HepG2 (cell line): ENCODE measurements around the gene LLGL2. TPM values are rescaled to one million over a fixed set of nuclear protein-coding genes. Genes with fewer than 3 reads are reported as not detected.

Experiments
- ATAC-seq: fragments of 200-7000 bp; cut with Tn5 transposase; 3 replicates; pipeline ENCODE4 v1.9.1; 2020; ENCODE audit warnings: mild to moderate bottlenecking, moderate library complexity
- BruUV-seq: library from RNA; stranded (reverse); fragments of 400-500 nt; replicated peaks from 2 replicates; lab custom pipeline; 2021; lab: Mats Ljungman, UMichigan
- CTCF ChIA-PET: fragments of 300-600 bp; formaldehyde crosslinking; extraction: SDS; loops from one replicate; lab custom pipeline; 2021; ENCODE audit warnings: low total read pairs, inconsistent platforms, low intra/inter-chr PET ratio; lab: Yijun Ruan, JAX
- POLR2A ChIA-PET: fragments of 350-600 bp; sonication (Branson Sonifier 250); formaldehyde crosslinking; loops from one replicate; lab custom pipeline; 2020; ENCODE audit warnings: antibody characterized with exemption, inconsistent platforms; lab: Yijun Ruan, JAX
- DNase-seq: peaks from one replicate; pipeline ENCODE4 v3.0.0-alpha.2; 2015; ENCODE audit warnings: low spot score
- FAIRE-seq: peaks from 3 replicates; lab custom pipeline; 2011; peaks lifted over from hg19 to GRCh38; lab: Jason Lieb, UNC
- H2AFZ ChIP-seq: one replicate; pipeline ENCODE4 v1.6.1; 2011; ENCODE audit warnings: low read length, inconsistent platforms
- H3K27ac ChIP-seq: fragments of 300-600 bp; 3 replicates; pipeline ENCODE4 v1.8.0; 2011; ENCODE audit warnings: mixed run types, mild to moderate bottlenecking, mixed read lengths, low read length, inconsistent platforms; ENCODE audit not compliant: insufficient read depth; ENCODE audit errors: extremely low read length
- H3K27me3 ChIP-seq, 2 experiments: fragments of 200-600 bp in 1 of 2; 2 replicates in 1 of 2; 3 replicates in 1 of 2; pipeline versions ENCODE4 v1.6.0 to v1.8.0; 2011; ENCODE audit warnings: low read length in 2 of 2, mild to moderate bottlenecking in 2 of 2, moderate library complexity in 2 of 2, inconsistent platforms in 1 of 2; ENCODE audit not compliant: insufficient read depth in 2 of 2, control insufficient read depth in 1 of 2
- H3K36me3 ChIP-seq, 2 experiments: fragments of 200-600 bp in 1 of 2; replicated peaks in 1 of 2; 2 replicates in 1 of 2; 3 replicates in 1 of 2; pipeline versions ENCODE4 v1.5.1 to v1.8.0; 2011; ENCODE audit warnings: low read length in 2 of 2, inconsistent platforms in 1 of 2; ENCODE audit not compliant: insufficient read depth in 2 of 2, control insufficient read depth in 1 of 2
- H3K4me1 ChIP-seq: 2 replicates; pipeline ENCODE4 v1.5.1; 2012; ENCODE audit warnings: low read length, inconsistent platforms; ENCODE audit not compliant: insufficient read depth
- H3K4me2 ChIP-seq: 2 replicates; pipeline ENCODE4 v1.6.0; 2011; ENCODE audit warnings: low read depth, low read length, inconsistent platforms
- H3K4me3 ChIP-seq, 3 experiments: fragments of 200-600 bp in 1 of 3; sonication (generic), shearing (Covaris generic) in 1 of 3; replicated peaks in 1 of 3; 2 replicates each; pipeline ENCODE4 v1.5.1; 2011 to 2016; ENCODE audit warnings: low read length in 3 of 3, inconsistent platforms in 2 of 3, low read depth in 2 of 3, mild to moderate bottlenecking in 2 of 3, control low read depth in 1 of 3, mixed read lengths in 1 of 3; ENCODE audit not compliant: insufficient read depth in 1 of 3
- H3K79me2 ChIP-seq: one replicate; pipeline ENCODE4 v1.6.1; 2011; ENCODE audit warnings: low read length, inconsistent platforms; ENCODE audit not compliant: insufficient read depth
- H3K9ac ChIP-seq: 2 replicates; pipeline ENCODE4 v1.6.0; 2011; ENCODE audit warnings: mild to moderate bottlenecking, low read depth, low read length, inconsistent platforms; ENCODE audit not compliant: insufficient read depth
- H3K9me3 ChIP-seq: 2 replicates; pipeline ENCODE4 v1.5.1; 2012; ENCODE audit warnings: mild to moderate bottlenecking, low read length
- H4K20me1 ChIP-seq: 2 replicates; pipeline ENCODE4 v1.6.0; 2011; ENCODE audit warnings: inconsistent platforms, mild to moderate bottlenecking, low read length, moderate library complexity; ENCODE audit not compliant: insufficient read depth
- ELF4 ChIP-seq: sonication (generic); formaldehyde crosslinking; IDR thresholded peaks from 2 replicates; pipeline ENCODE4 v1.5.0; 2020; ENCODE audit warnings: missing genetic modification reagents, mild to moderate bottlenecking, moderate library complexity, borderline replicate concordance
- PAF1 ChIP-seq: IDR thresholded peaks from 2 replicates; pipeline ENCODE4 v1.6.1; 2016; ENCODE audit warnings: missing genetic modification reagents, missing compliant biosample characterization
- PCBP1 ChIP-seq: fragments of 200-400 bp; formaldehyde crosslinking; IDR thresholded peaks from 2 replicates; pipeline ENCODE4 v1.6.1; 2017; ENCODE audit warnings: mild to moderate bottlenecking, low read depth, low read length, borderline replicate concordance
- RARA ChIP-seq: IDR thresholded peaks from 2 replicates; pipeline ENCODE4 v1.6.1; 2016; ENCODE audit warnings: missing genetic modification reagents, missing compliant biosample characterization
- REL ChIP-seq: sonication (generic); formaldehyde crosslinking; conservative IDR thresholded peaks from 2 replicates; pipeline ENCODE4 v1.8.0; 2022; ENCODE audit warnings: mild to moderate bottlenecking, missing genetic modification reagents, moderate library complexity
- RFX1 ChIP-seq: fragments of 450-650 bp; IDR thresholded peaks from 2 replicates; pipeline ENCODE4 v1.6.1; 2017
- SYNCRIP ChIP-seq: fragments of 200-400 bp; formaldehyde crosslinking; IDR thresholded peaks from 2 replicates; pipeline ENCODE4 v1.6.1; 2018; ENCODE audit warnings: mild to moderate bottlenecking, low read depth, low read length; ENCODE audit not compliant: insufficient read depth
- TEAD3 ChIP-seq: optimal IDR thresholded peaks from 2 replicates; pipeline ENCODE3; 2016; ENCODE audit warnings: borderline replicate concordance
- ZFP36L1 ChIP-seq: sonication (generic); formaldehyde crosslinking; IDR thresholded peaks from 2 replicates; pipeline ENCODE4 v1.8.0; 2022; ENCODE audit warnings: mild to moderate bottlenecking, missing genetic modification reagents, moderate library complexity
- ZNF143 ChIP-seq: sonication (generic); formaldehyde crosslinking; IDR thresholded peaks from 2 replicates; pipeline ENCODE4 v1.4.0; 2020; ENCODE audit warnings: missing genetic modification reagents
- ZNF331 ChIP-seq: sonication (generic); formaldehyde crosslinking; IDR thresholded peaks from 2 replicates; pipeline ENCODE4 v1.4.0; 2020; ENCODE audit warnings: missing genetic modification reagents
- ZNF451 ChIP-seq: sonication (generic); formaldehyde crosslinking; IDR thresholded peaks from 2 replicates; pipeline ENCODE4 v1.5.0; 2020; ENCODE audit warnings: mild to moderate bottlenecking, missing genetic modification reagents
- WGBS: methylation state at CpG from one replicate; pipeline ENCODE4 v1.1.6; 2017; ENCODE audit warnings: low lambda C conversion rate; 5-methylcytosine and 5-hydroxymethylcytosine counted together
- in situ Hi-C: cut with HindIII; loops from 2 replicates; pipeline ENCODE4 v1.10.0; 2017; ENCODE audit warnings: low pct_unique_long_range_greater_than_20kb; ENCODE audit not compliant: extremely low pct_ligation_motif_present
- intact Hi-C: fragments of 100-400 bp; cut with micrococcal nuclease; formaldehyde crosslinking; loops from one replicate; pipeline ENCODE4 v1.10.0; 2022; ENCODE audit not compliant: unreplicated experiment
- polyA plus RNA-seq, 8 experiments: library from polyadenylated mRNA; depleted of rRNA in 3 of 8; stranded (reverse) in 7 of 8; unstranded in 1 of 8; fragments of >200 nt; fragmentation: Illumina TruSeq in 4 of 8; extraction: Trizol in 4 of 8; gene quantifications; 2 replicates each; pipeline versions ENCODE4 v1.2.1 to v1.2.3, GENCODE V29; 2011 to 2016; ENCODE audit warnings: low read depth in 4 of 8, missing spikeins in 1 of 8, mixed read lengths in 1 of 8; ENCODE audit not compliant: insufficient read depth in 1 of 8
- total RNA-seq, 5 experiments: library from RNA; depleted of rRNA; stranded (reverse); fragments of >200 nt; fragmentation: Illumina TruSeq; extraction: Trizol; gene quantifications; 2 replicates each; pipeline ENCODE4 v1.2.3, GENCODE V29; 2016; ENCODE audit warnings: low read depth in 1 of 5
- TF ChIP-seq, protein P1 (sequence below): IDR thresholded peaks from 2 replicates; pipeline ENCODE4 v1.4.0; 2020; ENCODE audit warnings: mild to moderate bottlenecking, missing genetic modification reagents
- TF ChIP-seq, protein P2 (sequence below): sonication (generic); formaldehyde crosslinking; IDR thresholded peaks from 2 replicates; pipeline ENCODE4 v1.4.0; 2020; ENCODE audit warnings: missing genetic modification reagents, borderline replicate concordance
- TF ChIP-seq, protein P3 (sequence below): IDR thresholded peaks from 2 replicates; pipeline ENCODE4 v1.6.1; 2016; ENCODE audit warnings: low read depth

Gene LLGL2
- total and polyA plus RNA-seq, 2 of the 13 experiments (the other 11 are each of a cell fraction or from before 2014, with no cell fraction given) = 83.0 to 86.7 TPM

DNA sequence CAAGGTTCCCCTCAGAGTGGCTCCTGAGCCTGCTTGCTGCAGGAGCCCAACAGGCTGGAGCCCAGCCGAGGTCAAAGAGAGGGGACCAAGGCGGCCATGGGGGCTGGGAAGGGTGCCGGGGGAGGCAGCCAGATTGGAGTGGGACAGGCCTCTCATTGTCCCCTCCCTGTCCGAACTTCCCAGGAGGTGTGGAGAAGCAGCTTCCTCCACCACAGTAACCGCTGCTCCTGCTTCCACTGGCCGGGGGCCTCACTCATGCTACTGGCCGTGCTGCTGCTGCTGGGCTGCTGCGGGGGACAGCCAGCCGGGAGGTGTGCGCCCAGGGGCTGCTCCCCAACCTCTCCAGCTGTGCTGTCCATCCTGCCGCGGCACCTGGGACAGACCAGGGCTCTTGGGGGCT lies 39.8 kb upstream of the LLGL2 start:
- Histone ChIP-seq H4K20me1 (peaks cover 11% of the 10 kb centered on the region; the same call in 1 of the 2 replicates), H3K4me2 (no peak overlapping the region), H3K4me1 (no peaks in the 10 kb centered on the region), H3K79me2 (no peaks in the 10 kb centered on the region), H2AFZ (no peak overlapping the region), H3K27me3 (no peaks in the 10 kb centered on the region), H3K36me3 (peaks cover 17% of the 10 kb centered on the region in 2 experiments), H3K27ac (no peak overlapping the region), H3K9ac (no peak overlapping the region), H3K4me3 (no peak overlapping the region), H3K9me3 (no peaks in the 10 kb centered on the region)
- CTCF ChIA-PET = interaction anchor here (0.8 kb wide), 1 partner anchor 59 kb away, joined by 4 read pairs; no protein-coding TSS in a partner anchor
- intact Hi-C loops (loop anchor here (5.0 kb wide), 1 partner anchor 58 kb away; no protein-coding TSS in a partner anchor), in situ Hi-C loops (loop anchor here (5.0 kb wide), 1 partner anchor 53 kb away; no protein-coding TSS in a partner anchor)
- FAIRE-seq (no peak), ATAC-seq (no peak), DNase-seq (no peak)
- POLR2A ChIA-PET = no interaction called here
- BruUV-seq = no TSS peak
- TF ChIP-seq PCBP1 (no peak), RARA (CRISPR knock-in tag) (no peak), TEAD3 (no peak), ZFP36L1 (no peak), SYNCRIP (no peak), ZNF143 (CRISPR knock-in tag) (no peak), REL (CRISPR knock-in tag) (no peak), ZNF451 (CRISPR knock-in tag) (no peak), ZNF331 (no peak), PAF1 (CRISPR knock-in tag) (no peak), ELF4 (CRISPR knock-in tag) (no peak), RFX1 (no peak)
- TF ChIP-seq, protein P1, sequence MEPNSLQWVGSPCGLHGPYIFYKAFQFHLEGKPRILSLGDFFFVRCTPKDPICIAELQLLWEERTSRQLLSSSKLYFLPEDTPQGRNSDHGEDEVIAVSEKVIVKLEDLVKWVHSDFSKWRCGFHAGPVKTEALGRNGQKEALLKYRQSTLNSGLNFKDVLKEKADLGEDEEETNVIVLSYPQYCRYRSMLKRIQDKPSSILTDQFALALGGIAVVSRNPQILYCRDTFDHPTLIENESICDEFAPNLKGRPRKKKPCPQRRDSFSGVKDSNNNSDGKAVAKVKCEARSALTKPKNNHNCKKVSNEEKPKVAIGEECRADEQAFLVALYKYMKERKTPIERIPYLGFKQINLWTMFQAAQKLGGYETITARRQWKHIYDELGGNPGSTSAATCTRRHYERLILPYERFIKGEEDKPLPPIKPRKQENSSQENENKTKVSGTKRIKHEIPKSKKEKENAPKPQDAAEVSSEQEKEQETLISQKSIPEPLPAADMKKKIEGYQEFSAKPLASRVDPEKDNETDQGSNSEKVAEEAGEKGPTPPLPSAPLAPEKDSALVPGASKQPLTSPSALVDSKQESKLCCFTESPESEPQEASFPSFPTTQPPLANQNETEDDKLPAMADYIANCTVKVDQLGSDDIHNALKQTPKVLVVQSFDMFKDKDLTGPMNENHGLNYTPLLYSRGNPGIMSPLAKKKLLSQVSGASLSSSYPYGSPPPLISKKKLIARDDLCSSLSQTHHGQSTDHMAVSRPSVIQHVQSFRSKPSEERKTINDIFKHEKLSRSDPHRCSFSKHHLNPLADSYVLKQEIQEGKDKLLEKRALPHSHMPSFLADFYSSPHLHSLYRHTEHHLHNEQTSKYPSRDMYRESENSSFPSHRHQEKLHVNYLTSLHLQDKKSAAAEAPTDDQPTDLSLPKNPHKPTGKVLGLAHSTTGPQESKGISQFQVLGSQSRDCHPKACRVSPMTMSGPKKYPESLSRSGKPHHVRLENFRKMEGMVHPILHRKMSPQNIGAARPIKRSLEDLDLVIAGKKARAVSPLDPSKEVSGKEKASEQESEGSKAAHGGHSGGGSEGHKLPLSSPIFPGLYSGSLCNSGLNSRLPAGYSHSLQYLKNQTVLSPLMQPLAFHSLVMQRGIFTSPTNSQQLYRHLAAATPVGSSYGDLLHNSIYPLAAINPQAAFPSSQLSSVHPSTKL = no peak
- TF ChIP-seq, protein P2, sequence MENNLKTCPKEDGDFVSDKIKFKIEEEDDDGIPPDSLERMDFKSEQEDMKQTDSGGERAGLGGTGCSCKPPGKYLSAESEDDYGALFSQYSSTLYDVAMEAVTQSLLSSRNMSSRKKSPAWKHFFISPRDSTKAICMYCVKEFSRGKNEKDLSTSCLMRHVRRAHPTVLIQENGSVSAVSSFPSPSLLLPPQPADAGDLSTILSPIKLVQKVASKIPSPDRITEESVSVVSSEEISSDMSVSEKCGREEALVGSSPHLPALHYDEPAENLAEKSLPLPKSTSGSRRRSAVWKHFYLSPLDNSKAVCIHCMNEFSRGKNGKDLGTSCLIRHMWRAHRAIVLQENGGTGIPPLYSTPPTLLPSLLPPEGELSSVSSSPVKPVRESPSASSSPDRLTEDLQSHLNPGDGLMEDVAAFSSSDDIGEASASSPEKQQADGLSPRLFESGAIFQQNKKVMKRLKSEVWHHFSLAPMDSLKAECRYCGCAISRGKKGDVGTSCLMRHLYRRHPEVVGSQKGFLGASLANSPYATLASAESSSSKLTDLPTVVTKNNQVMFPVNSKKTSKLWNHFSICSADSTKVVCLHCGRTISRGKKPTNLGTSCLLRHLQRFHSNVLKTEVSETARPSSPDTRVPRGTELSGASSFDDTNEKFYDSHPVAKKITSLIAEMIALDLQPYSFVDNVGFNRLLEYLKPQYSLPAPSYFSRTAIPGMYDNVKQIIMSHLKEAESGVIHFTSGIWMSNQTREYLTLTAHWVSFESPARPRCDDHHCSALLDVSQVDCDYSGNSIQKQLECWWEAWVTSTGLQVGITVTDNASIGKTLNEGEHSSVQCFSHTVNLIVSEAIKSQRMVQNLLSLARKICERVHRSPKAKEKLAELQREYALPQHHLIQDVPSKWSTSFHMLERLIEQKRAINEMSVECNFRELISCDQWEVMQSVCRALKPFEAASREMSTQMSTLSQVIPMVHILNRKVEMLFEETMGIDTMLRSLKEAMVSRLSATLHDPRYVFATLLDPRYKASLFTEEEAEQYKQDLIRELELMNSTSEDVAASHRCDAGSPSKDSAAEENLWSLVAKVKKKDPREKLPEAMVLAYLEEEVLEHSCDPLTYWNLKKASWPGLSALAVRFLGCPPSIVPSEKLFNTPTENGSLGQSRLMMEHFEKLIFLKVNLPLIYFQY = no peak
- TF ChIP-seq, protein P3, sequence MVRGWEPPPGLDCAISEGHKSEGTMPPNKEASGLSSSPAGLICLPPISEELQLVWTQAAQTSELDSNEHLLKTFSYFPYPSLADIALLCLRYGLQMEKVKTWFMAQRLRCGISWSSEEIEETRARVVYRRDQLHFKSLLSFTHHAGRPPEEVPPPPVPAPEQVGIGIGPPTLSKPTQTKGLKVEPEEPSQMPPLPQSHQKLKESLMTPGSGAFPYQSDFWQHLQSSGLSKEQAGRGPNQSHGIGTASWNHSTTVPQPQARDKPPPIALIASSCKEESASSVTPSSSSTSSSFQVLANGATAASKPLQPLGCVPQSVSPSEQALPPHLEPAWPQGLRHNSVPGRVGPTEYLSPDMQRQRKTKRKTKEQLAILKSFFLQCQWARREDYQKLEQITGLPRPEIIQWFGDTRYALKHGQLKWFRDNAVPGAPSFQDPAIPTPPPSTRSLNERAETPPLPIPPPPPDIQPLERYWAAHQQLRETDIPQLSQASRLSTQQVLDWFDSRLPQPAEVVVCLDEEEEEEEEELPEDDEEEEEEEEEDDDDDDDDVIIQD = no peak
- WGBS = 98% methylated on average over 11 of the region's 12 CpGs
